HepG2 (cell line): ENCODE data around the gene DNPEP. TPM values are rescaled to one million over a fixed set of nuclear protein-coding genes. Genes with fewer than 3 reads are reported as not detected.

Source experiments
- ATAC-seq: fragments of 200-7000 bp; cut with Tn5 transposase; 3 replicates; pipeline ENCODE4 v1.9.1; 2020; ENCODE audit warnings: mild to moderate bottlenecking, moderate library complexity
- BruUV-seq: library from RNA; stranded (reverse); fragments of 400-500 nt; replicated peaks from 2 replicates; lab custom pipeline; 2021; lab: Mats Ljungman, UMichigan
- CTCF ChIA-PET: fragments of 300-600 bp; formaldehyde crosslinking; extraction: SDS; loops from one replicate; lab custom pipeline; 2021; ENCODE audit warnings: low total read pairs, inconsistent platforms, low intra/inter-chr PET ratio; lab: Yijun Ruan, JAX
- POLR2A ChIA-PET: fragments of 350-600 bp; sonication (Branson Sonifier 250); formaldehyde crosslinking; loops from one replicate; lab custom pipeline; 2020; ENCODE audit warnings: antibody characterized with exemption, inconsistent platforms; lab: Yijun Ruan, JAX
- DNase-seq: peaks from one replicate; pipeline ENCODE4 v3.0.0-alpha.2; 2015; ENCODE audit warnings: low spot score
- FAIRE-seq: peaks from 3 replicates; lab custom pipeline; 2011; peaks lifted over from hg19 to GRCh38; lab: Jason Lieb, UNC
- H2AFZ ChIP-seq: one replicate; pipeline ENCODE4 v1.6.1; 2011; ENCODE audit warnings: low read length, inconsistent platforms
- H3K27ac ChIP-seq: fragments of 300-600 bp; 3 replicates; pipeline ENCODE4 v1.8.0; 2011; ENCODE audit warnings: mixed run types, mild to moderate bottlenecking, mixed read lengths, low read length, inconsistent platforms; ENCODE audit not compliant: insufficient read depth; ENCODE audit errors: extremely low read length
- H3K27me3 ChIP-seq, 2 experiments: fragments of 200-600 bp in 1 of 2; 2 replicates in 1 of 2; 3 replicates in 1 of 2; pipeline versions ENCODE4 v1.6.0 to v1.8.0; 2011; ENCODE audit warnings: low read length in 2 of 2, mild to moderate bottlenecking in 2 of 2, moderate library complexity in 2 of 2, inconsistent platforms in 1 of 2; ENCODE audit not compliant: insufficient read depth in 2 of 2, control insufficient read depth in 1 of 2
- H3K36me3 ChIP-seq, 2 experiments: fragments of 200-600 bp in 1 of 2; replicated peaks in 1 of 2; 2 replicates in 1 of 2; 3 replicates in 1 of 2; pipeline versions ENCODE4 v1.5.1 to v1.8.0; 2011; ENCODE audit warnings: low read length in 2 of 2, inconsistent platforms in 1 of 2; ENCODE audit not compliant: insufficient read depth in 2 of 2, control insufficient read depth in 1 of 2
- H3K4me1 ChIP-seq: 2 replicates; pipeline ENCODE4 v1.5.1; 2012; ENCODE audit warnings: low read length, inconsistent platforms; ENCODE audit not compliant: insufficient read depth
- H3K4me2 ChIP-seq: 2 replicates; pipeline ENCODE4 v1.6.0; 2011; ENCODE audit warnings: low read depth, low read length, inconsistent platforms
- H3K4me3 ChIP-seq, 3 experiments: fragments of 200-600 bp in 1 of 3; sonication (generic), shearing (Covaris generic) in 1 of 3; replicated peaks in 1 of 3; 2 replicates each; pipeline ENCODE4 v1.5.1; 2011 to 2016; ENCODE audit warnings: low read length in 3 of 3, inconsistent platforms in 2 of 3, low read depth in 2 of 3, mild to moderate bottlenecking in 2 of 3, control low read depth in 1 of 3, mixed read lengths in 1 of 3; ENCODE audit not compliant: insufficient read depth in 1 of 3
- H3K79me2 ChIP-seq: one replicate; pipeline ENCODE4 v1.6.1; 2011; ENCODE audit warnings: low read length, inconsistent platforms; ENCODE audit not compliant: insufficient read depth
- H3K9ac ChIP-seq: 2 replicates; pipeline ENCODE4 v1.6.0; 2011; ENCODE audit warnings: mild to moderate bottlenecking, low read depth, low read length, inconsistent platforms; ENCODE audit not compliant: insufficient read depth
- H3K9me3 ChIP-seq: 2 replicates; pipeline ENCODE4 v1.5.1; 2012; ENCODE audit warnings: mild to moderate bottlenecking, low read length
- H4K20me1 ChIP-seq: 2 replicates; pipeline ENCODE4 v1.6.0; 2011; ENCODE audit warnings: inconsistent platforms, mild to moderate bottlenecking, low read length, moderate library complexity; ENCODE audit not compliant: insufficient read depth
- MTA3 ChIP-seq: sonication (generic); formaldehyde crosslinking; IDR thresholded peaks from 2 replicates; pipeline ENCODE4 v1.4.0; 2020; ENCODE audit warnings: missing genetic modification reagents
- YEATS4 ChIP-seq: sonication (generic); formaldehyde crosslinking; IDR thresholded peaks from 2 replicates; pipeline ENCODE4 v1.4.0; 2020; ENCODE audit warnings: missing genetic modification reagents, borderline replicate concordance
- WGBS: methylation state at CpG from one replicate; pipeline ENCODE4 v1.1.6; 2017; ENCODE audit warnings: low lambda C conversion rate; 5-methylcytosine and 5-hydroxymethylcytosine counted together
- in situ Hi-C: cut with HindIII; loops from 2 replicates; pipeline ENCODE4 v1.10.0; 2017; ENCODE audit warnings: low pct_unique_long_range_greater_than_20kb; ENCODE audit not compliant: extremely low pct_ligation_motif_present
- intact Hi-C: fragments of 100-400 bp; cut with micrococcal nuclease; formaldehyde crosslinking; loops from one replicate; pipeline ENCODE4 v1.10.0; 2022; ENCODE audit not compliant: unreplicated experiment
- polyA plus RNA-seq, 8 experiments: library from polyadenylated mRNA; depleted of rRNA in 3 of 8; stranded (reverse) in 7 of 8; unstranded in 1 of 8; fragments of >200 nt; fragmentation: Illumina TruSeq in 4 of 8; extraction: Trizol in 4 of 8; gene quantifications; 2 replicates each; pipeline versions ENCODE4 v1.2.1 to v1.2.3, GENCODE V29; 2011 to 2016; ENCODE audit warnings: low read depth in 4 of 8, missing spikeins in 1 of 8, mixed read lengths in 1 of 8; ENCODE audit not compliant: insufficient read depth in 1 of 8
- total RNA-seq, 5 experiments: library from RNA; depleted of rRNA; stranded (reverse); fragments of >200 nt; fragmentation: Illumina TruSeq; extraction: Trizol; gene quantifications; 2 replicates each; pipeline ENCODE4 v1.2.3, GENCODE V29; 2016; ENCODE audit warnings: low read depth in 1 of 5
- TF ChIP-seq, protein P1 (sequence below): sonication (generic); formaldehyde crosslinking; IDR thresholded peaks from 2 replicates; pipeline ENCODE4 v1.5.0; 2020; ENCODE audit warnings: mild to moderate bottlenecking, low read depth, missing genetic modification reagents, borderline replicate concordance
- TF ChIP-seq, protein P2 (sequence below): sonication (generic); IDR thresholded peaks from 2 replicates; pipeline ENCODE4 v1.6.1; 2016; ENCODE audit warnings: low read depth, borderline replicate concordance

Gene DNPEP
- total and polyA plus RNA-seq, 2 of the 13 experiments (the other 11 are each of a cell fraction or from before 2014, with no cell fraction given) = 104 to 109 TPM

DNA sequence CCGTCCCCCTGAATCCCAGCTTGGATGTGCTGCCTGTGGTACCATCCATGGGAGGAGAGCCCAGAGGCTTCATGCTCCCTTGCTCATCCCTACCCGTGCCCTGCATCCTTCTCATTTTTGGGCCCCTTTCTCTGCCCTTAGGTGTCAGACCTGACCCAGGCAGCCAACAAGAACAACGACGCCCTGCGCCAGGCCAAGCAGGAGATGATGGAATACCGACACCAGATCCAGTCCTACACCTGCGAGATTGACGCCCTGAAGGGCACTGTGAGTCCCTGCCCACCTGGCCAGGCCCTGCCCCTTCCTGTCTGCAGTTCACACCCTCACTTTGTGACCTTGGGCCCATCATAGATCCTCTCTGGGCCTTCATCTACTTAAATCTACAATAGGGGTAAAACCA is 33.0 kb upstream of the DNPEP start:
- WGBS = 57% methylated on average over 8 of the region's 8 CpGs
- H3K9me3 ChIP-seq = no peaks in the 10 kb centered on the region
- TF ChIP-seq MTA3 (CRISPR knock-in tag) = no peak
- TF ChIP-seq, all 625 proteins: peak for 0
- Histone ChIP-seq H3K9ac (no peak overlapping the region), H3K4me2 (no peak overlapping the region), H3K27me3 (peaks cover 0 to 53% of the 10 kb centered on the region in 2 experiments; a peak in 4 of 5 replicates), H3K27ac (no peak overlapping the region), H3K36me3 (no peaks in the 10 kb centered on the region), H2AFZ (no peak overlapping the region), H4K20me1 (no peaks in the 10 kb centered on the region), H3K4me3 (no peak overlapping the region), H3K4me1 (peaks cover 6% of the 10 kb centered on the region; the same call in 1 of the 2 replicates), H3K79me2 (no peaks in the 10 kb centered on the region)
- CTCF ChIA-PET = no interaction called here
- DNase-seq = no peak
- intact Hi-C loops = no loop called here
- ATAC-seq = no peak
- POLR2A ChIA-PET = no interaction called here
- no peak for FAIRE-seq
- in situ Hi-C loops = no loop called here
- no TSS peak for BruUV-seq

DNA sequence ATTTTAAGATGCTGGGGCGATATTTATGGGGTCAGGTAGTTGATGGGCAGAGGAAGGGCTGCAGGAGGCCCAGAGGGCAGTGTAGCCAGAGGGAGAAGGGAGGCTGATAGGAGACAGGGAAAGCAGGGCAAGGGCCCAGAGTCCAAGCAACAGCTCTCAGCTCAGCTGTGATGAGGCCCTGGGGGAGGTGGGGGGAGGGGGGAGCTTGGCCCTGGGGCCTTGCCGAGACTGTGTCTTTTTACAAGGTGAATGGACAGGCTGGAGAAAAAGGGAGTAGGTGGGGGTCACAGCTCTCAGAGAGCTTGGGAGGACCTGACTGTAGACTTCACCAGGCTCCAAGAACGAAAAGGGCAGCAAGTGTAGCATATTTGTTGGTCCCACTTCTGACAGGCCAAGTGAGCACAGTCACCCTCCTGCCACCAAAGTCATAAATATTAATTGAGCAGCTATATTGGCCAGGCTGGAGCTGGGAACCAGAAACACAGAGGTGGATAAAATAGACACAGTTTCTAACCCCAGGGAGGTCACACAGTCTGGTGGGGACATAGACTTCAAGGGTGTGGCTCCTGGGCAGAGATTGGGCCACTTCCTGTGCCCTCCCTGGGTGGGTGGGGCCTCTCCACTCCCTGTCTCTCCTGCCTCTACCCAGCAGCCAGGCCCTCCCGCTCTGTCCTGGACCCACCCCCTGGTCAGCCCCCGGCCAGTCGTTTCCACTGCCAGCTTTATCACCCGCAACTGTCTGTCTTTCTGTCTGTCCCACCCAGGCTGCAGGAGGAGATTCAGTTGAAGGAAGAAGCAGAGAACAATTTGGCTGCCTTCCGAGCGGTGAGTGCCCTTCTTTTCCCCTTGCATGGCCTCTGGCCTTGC is 31.9 kb upstream of the DNPEP start:
- Histone ChIP-seq H3K4me3 (no peak overlapping the region), H3K4me1 (peaks cover 10% of the 10 kb centered on the region; the same call in 1 of the 2 replicates), H3K9ac (no peak overlapping the region), H3K27me3 (peaks cover 0 to 45% of the 10 kb centered on the region in 2 experiments; a peak in 4 of 5 replicates), H4K20me1 (no peaks in the 10 kb centered on the region), H3K27ac (no peak overlapping the region)
- BruUV-seq = no TSS peak
- in situ Hi-C loops (no loop called here), intact Hi-C loops (no loop called here)
- WGBS = 40% methylated on average over 8 of the region's 9 CpGs
- peak; percentile 55 for ATAC-seq
- no peak for TF ChIP-seq YEATS4 (CRISPR knock-in tag)
- TF ChIP-seq, protein P1, sequence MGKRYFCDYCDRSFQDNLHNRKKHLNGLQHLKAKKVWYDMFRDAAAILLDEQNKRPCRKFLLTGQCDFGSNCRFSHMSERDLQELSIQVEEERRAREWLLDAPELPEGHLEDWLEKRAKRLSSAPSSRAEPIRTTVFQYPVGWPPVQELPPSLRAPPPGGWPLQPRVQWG (CRISPR knock-in tag) = no peak
- TF ChIP-seq, protein P2, sequence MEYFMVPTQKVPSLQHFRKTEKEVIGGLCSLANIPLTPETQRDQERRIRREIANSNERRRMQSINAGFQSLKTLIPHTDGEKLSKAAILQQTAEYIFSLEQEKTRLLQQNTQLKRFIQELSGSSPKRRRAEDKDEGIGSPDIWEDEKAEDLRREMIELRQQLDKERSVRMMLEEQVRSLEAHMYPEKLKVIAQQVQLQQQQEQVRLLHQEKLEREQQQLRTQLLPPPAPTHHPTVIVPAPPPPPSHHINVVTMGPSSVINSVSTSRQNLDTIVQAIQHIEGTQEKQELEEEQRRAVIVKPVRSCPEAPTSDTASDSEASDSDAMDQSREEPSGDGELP = 0 out of 2 replicates have a peak, but pooled peaks have one; percentile 20
- TF ChIP-seq, all 625 proteins: peak for 1
- DNase-seq (no peak), FAIRE-seq (no peak)
- H3K36me3 ChIP-seq = no peaks in the 10 kb centered on the region
- H3K4me2 ChIP-seq = no peak overlapping the region
- no peaks in the 10 kb centered on the region for H3K9me3 ChIP-seq
- H2AFZ ChIP-seq = no peak overlapping the region
- ChIA-PET POLR2A (no interaction called here), CTCF (no interaction called here)
- no peaks in the 10 kb centered on the region for H3K79me2 ChIP-seq
